Measurements from ENCODE around the gene UGDH. TPM values are rescaled to one million over a fixed set of nuclear protein-coding genes. Genes with fewer than 3 reads are reported as not detected.

Gene UGDH
- total RNA-seq, 1 donor from 2014 or later, result 157 TPM

DNA sequence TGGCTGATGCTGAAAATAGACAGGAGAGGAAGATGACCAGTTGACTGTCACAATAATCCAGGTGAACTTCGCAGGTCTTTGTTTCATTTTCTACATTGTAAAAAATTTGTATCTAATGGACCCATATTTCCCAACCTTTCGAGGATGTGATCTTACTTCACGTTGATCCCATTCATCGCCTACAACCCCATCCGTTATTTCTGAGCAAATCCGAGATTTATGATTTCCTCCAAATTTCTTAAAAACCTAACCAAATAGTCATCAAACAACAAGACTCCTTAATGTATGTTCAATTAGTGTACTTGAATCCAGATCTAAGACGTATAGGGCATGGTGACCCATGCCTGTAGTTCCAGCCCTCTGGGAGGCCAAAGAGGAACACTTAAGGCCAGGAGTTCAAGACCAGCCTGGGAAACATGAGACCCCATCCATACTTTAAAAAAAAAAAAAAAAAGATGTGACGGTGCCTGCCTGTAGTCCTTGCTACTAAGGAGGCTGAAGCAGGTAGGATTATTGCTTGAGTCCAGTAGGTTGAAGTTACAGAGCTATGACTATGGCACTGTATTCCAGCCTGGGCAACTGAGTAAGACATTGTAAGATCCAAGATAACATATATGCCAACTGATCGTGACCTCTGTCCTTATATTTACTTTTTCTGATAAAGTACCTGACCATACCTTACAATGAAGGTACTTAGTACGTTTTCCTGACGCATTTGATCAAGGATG is 74.2 kb downstream of the UGDH start:
- H3K9ac ChIP-seq, result no peak overlapping the region
- no peaks in the 10 kb centered on the region for H3K9me3 Mint-ChIP-seq
- H3F3A ChIP-seq (ENCODE audit: low read depth), result peaks cover 100% of the 10 kb centered on the region
- peaks cover 49% of the 10 kb centered on the region for H3K36me3 ChIP-seq
- peaks cover 42% of the 10 kb centered on the region for H3K36me3 Mint-ChIP-seq
- H3K4me2 ChIP-seq, result no peak overlapping the region
- H3K4me3 ChIP-seq, result no peak overlapping the region
- H2AFZ ChIP-seq (replicated peaks), result no peak overlapping the region
- no peak overlapping the region for H3K27ac Mint-ChIP-seq
- H3K27me3 ChIP-seq, result no peaks in the 10 kb centered on the region
- peaks cover 64% of the 10 kb centered on the region for H4K20me1 ChIP-seq (ENCODE audit: low read depth)
- TF ChIP-seq EZH2 (IDR thresholded peaks at IDR 0.05) (no peak), EZH2phosphoT487 (IDR thresholded peaks at IDR 0.05) (no peak), CTCF (IDR thresholded peaks at IDR 0.05) (no peak)
- H3K9me3 ChIP-seq (ENCODE audit: low read depth), result no peaks in the 10 kb centered on the region
- H3K79me2 ChIP-seq (ENCODE audit: low read depth), result peaks cover 45% of the 10 kb centered on the region
- no peak for DNase-seq (ENCODE audit: low spot score)
- no peak overlapping the region for H3K4me3 Mint-ChIP-seq
- peaks cover 20% of the 10 kb centered on the region for H3K4me1 ChIP-seq
- H3K4me1 Mint-ChIP-seq, result peaks cover 15% of the 10 kb centered on the region
- H3K27me3 Mint-ChIP-seq (ENCODE audit: insufficient read depth, low read depth), result peaks cover 2% of the 10 kb centered on the region
- H3K27ac ChIP-seq, result no peak overlapping the region

DNA sequence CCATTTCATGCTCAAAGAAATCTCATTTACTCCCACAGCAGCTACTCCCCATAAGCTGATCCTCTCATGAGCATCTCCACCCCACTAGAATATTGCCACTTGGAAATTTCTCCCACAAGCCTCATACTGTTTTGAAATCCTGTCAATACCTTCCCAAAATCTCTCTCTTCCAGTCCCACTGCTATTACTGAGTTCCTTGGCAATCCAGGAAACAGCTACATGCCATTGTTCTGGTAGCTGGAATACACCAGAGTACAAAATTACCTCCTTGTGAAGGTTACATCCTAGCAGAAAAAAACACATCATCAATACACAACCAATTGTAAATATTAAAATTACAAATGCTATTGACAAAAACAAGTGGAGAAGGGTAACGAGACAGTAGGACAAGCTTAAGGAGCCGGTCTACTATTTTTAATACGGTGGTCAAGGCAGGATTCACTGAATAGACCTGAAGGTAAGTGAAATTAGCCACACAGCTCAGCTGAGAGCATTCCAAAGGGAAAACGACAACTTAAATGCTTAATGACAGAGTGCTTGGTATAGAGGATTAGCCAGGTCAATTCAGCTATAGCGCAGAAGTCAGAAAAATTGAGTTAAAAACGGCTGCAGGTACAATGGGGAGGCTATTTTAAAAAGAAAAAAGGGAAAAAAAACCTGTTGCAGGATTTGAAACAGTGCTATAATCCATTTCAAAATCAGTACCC is 74.9 kb downstream of the UGDH start:
- peaks cover 39% of the 10 kb centered on the region for H3K36me3 Mint-ChIP-seq
- H3K4me3 ChIP-seq, result no peak overlapping the region

GRCh38 chr4:39451423-39452023 is 75.7 kb downstream of the UGDH start:
- Mint-ChIP-seq H3K36me3 (peaks cover 31% of the 10 kb centered on the region), H3K9me3 (no peaks in the 10 kb centered on the region), H3K27me3 (ENCODE audit: insufficient read depth, low read depth) (peaks cover 2% of the 10 kb centered on the region), H3K4me3 (no peak overlapping the region), H3K27ac (no peak overlapping the region), H3K4me1 (peaks cover under 1% of the 10 kb centered on the region)
- no peak for DNase-seq (ENCODE audit: low spot score)
- Histone ChIP-seq H3K4me3 (no peak overlapping the region), H3K79me2 (ENCODE audit: low read depth) (peaks cover 30% of the 10 kb centered on the region), H3K4me1 (peaks cover 6% of the 10 kb centered on the region), H3K9me3 (ENCODE audit: low read depth) (no peaks in the 10 kb centered on the region), H3F3A (ENCODE audit: low read depth) (peaks cover 85% of the 10 kb centered on the region), H2AFZ (replicated peaks) (no peak overlapping the region), H3K36me3 (peaks cover 39% of the 10 kb centered on the region), H3K4me2 (no peak overlapping the region), H4K20me1 (ENCODE audit: low read depth) (peaks cover 49% of the 10 kb centered on the region), H3K27me3 (no peaks in the 10 kb centered on the region), H3K9ac (no peak overlapping the region), H3K27ac (no peak overlapping the region)
- TF ChIP-seq EZH2phosphoT487 (IDR thresholded peaks at IDR 0.05) (no peak), EZH2 (IDR thresholded peaks at IDR 0.05) (no peak), CTCF (IDR thresholded peaks at IDR 0.05) (no peak)

More for the DNA sequence above, 74.9 kb downstream of the UGDH start:
- Mint-ChIP-seq H3K27ac (no peak overlapping the region), H3K27me3 (ENCODE audit: insufficient read depth, low read depth) (peaks cover 2% of the 10 kb centered on the region), H3K9me3 (no peaks in the 10 kb centered on the region), H3K4me3 (no peak overlapping the region), H3K4me1 (peaks cover 8% of the 10 kb centered on the region)
- Histone ChIP-seq H3K4me2 (no peak overlapping the region), H3F3A (ENCODE audit: low read depth) (peaks cover 93% of the 10 kb centered on the region), H4K20me1 (ENCODE audit: low read depth) (peaks cover 57% of the 10 kb centered on the region), H3K27me3 (no peaks in the 10 kb centered on the region), H3K27ac (no peak overlapping the region), H3K4me1 (peaks cover 14% of the 10 kb centered on the region), H3K9ac (no peak overlapping the region), H2AFZ (replicated peaks) (no peak overlapping the region), H3K79me2 (ENCODE audit: low read depth) (peaks cover 38% of the 10 kb centered on the region), H3K9me3 (ENCODE audit: low read depth) (no peaks in the 10 kb centered on the region), H3K36me3 (peaks cover 46% of the 10 kb centered on the region)
- no peak for DNase-seq (ENCODE audit: low spot score)
- TF ChIP-seq EZH2phosphoT487 (IDR thresholded peaks at IDR 0.05) (no peak), EZH2 (IDR thresholded peaks at IDR 0.05) (no peak), CTCF (IDR thresholded peaks at IDR 0.05) (no peak)

Data from neural progenitor cell (in vitro differentiated cells).